ENCODE data around the gene CHML. TPM values are rescaled to one million over a fixed set of nuclear protein-coding genes. Genes with fewer than 3 reads are reported as not detected.

The CHML gene
- total RNA-seq, 4 donors from 2014 or later: 8.0 to 14.3 (median 12.1) TPM

GRCh38 chr1:241654019-241654418, 13.8 kb upstream of the CHML start:
- no peak overlapping the region for H3K27ac ChIP-seq
- no peak overlapping the region for H3K4me3 ChIP-seq
- 74% methylated on average over 1 of the region's 1 CpG for WGBS

GRCh38 chr1:241652012-241652411, 11.8 kb upstream of the CHML start, which contains the start of gene WDR64:
WDR64 (plus strand) TSS chr1:241652281; CDS start chr1:241652485, 204 bp downstream.
- WGBS: 85% methylated on average over 4 of the region's 4 CpGs
- DNase-seq (ENCODE audit: low spot score in 2 of 2): no peak
- no peaks in the 10 kb centered on the region for H3K9me3 ChIP-seq
- H3K27ac ChIP-seq: no peak within 1 kb of the TSS
- no peaks in the 10 kb centered on the region for H3K36me3 ChIP-seq
- no peaks in the 10 kb centered on the region for H3K27me3 ChIP-seq
- TF ChIP-seq POLR2A (IDR thresholded peaks at IDR 0.05) (no peak), CTCF (IDR thresholded peaks at IDR 0.05) (no peak), EP300 (IDR thresholded peaks at IDR 0.05) (no peak), POLR2AphosphoS5 (IDR thresholded peaks at IDR 0.05) (no peak)
- no peaks in the 10 kb centered on the region for H3K4me1 ChIP-seq
- H3K4me3 ChIP-seq: no peak within 1 kb of the TSS

More at GRCh38 chr1:241654019-241654418, 13.8 kb upstream of the CHML start:
- Histone ChIP-seq H3K9me3 (no peaks in the 10 kb centered on the region), H3K36me3 (no peaks in the 10 kb centered on the region), H3K27me3 (no peaks in the 10 kb centered on the region), H3K4me1 (no peaks in the 10 kb centered on the region)
- no peak for DNase-seq (ENCODE audit: low spot score in 2 of 2)
- TF ChIP-seq CTCF (IDR thresholded peaks at IDR 0.05): no peak
- TF ChIP-seq EP300 (IDR thresholded peaks at IDR 0.05): no peak
- no peak for TF ChIP-seq POLR2AphosphoS5 (IDR thresholded peaks at IDR 0.05)
- no peak for TF ChIP-seq POLR2A (IDR thresholded peaks at IDR 0.05)

GRCh38 chr1:241648159-241648558, 8.0 kb upstream of the CHML start:
- H3K4me1 ChIP-seq: no peaks in the 10 kb centered on the region
- no peak overlapping the region for H3K27ac ChIP-seq
- H3K27me3 ChIP-seq: no peaks in the 10 kb centered on the region
- no peak overlapping the region for H3K4me3 ChIP-seq
- TF ChIP-seq CTCF (IDR thresholded peaks at IDR 0.05): no peak
- no peak for TF ChIP-seq POLR2A (IDR thresholded peaks at IDR 0.05)
- TF ChIP-seq POLR2AphosphoS5 (IDR thresholded peaks at IDR 0.05): no peak
- TF ChIP-seq EP300 (IDR thresholded peaks at IDR 0.05): no peak
- DNase-seq (ENCODE audit: low spot score in 2 of 2): no peak
- H3K9me3 ChIP-seq: no peaks in the 10 kb centered on the region
- WGBS: 100% methylated on average over 1 of the region's 1 CpG
- H3K36me3 ChIP-seq: no peaks in the 10 kb centered on the region

- no peaks in the 10 kb centered on the region for H3K9me3 ChIP-seq
- H3K27me3 ChIP-seq: no peaks in the 10 kb centered on the region
- no peaks in the 10 kb centered on the region for H3K36me3 ChIP-seq
- no peak overlapping the region for H3K4me3 ChIP-seq
- 79% methylated on average over 1 of the region's 1 CpG for WGBS
- no peak overlapping the region for H3K27ac ChIP-seq
- TF ChIP-seq POLR2AphosphoS5 (IDR thresholded peaks at IDR 0.05) (no peak), POLR2A (IDR thresholded peaks at IDR 0.05) (no peak), EP300 (IDR thresholded peaks at IDR 0.05) (no peak), CTCF (IDR thresholded peaks at IDR 0.05) (no peak)
- DNase-seq (ENCODE audit: low spot score in 2 of 2): no peak
- H3K4me1 ChIP-seq: no peaks in the 10 kb centered on the region
Observed at GRCh38 chr1:241647658-241648057, 7.5 kb upstream of the CHML start.

- no peaks in the 10 kb centered on the region for H3K27me3 ChIP-seq
- WGBS: 74% methylated on average over 7 of the region's 7 CpGs
Observed at GRCh38 chr1:241646201-241646600, 6.0 kb upstream of the CHML start.

More at GRCh38 chr1:241646201-241646600, 6.0 kb upstream of the CHML start:
- no peak for DNase-seq (ENCODE audit: low spot score in 2 of 2)
- Histone ChIP-seq H3K27ac (no peak overlapping the region), H3K4me1 (no peaks in the 10 kb centered on the region), H3K36me3 (no peaks in the 10 kb centered on the region), H3K4me3 (no peak overlapping the region), H3K9me3 (no peaks in the 10 kb centered on the region)
- no peak for TF ChIP-seq EP300 (IDR thresholded peaks at IDR 0.05)
- TF ChIP-seq POLR2A (IDR thresholded peaks at IDR 0.05): no peak
- no peak for TF ChIP-seq CTCF (IDR thresholded peaks at IDR 0.05)
- no peak for TF ChIP-seq POLR2AphosphoS5 (IDR thresholded peaks at IDR 0.05)
